K562 (cell line): ENCODE data around the gene DYNC1H1. TPM values are rescaled to one million over a fixed set of nuclear protein-coding genes. Genes with fewer than 3 reads are reported as not detected.

Experiments
- ARHGAP35 ChIP-seq: fragments of 450-650 bp; IDR thresholded peaks from 2 replicates; pipeline ENCODE4 v1.6.1; 2018; ENCODE audit not compliant: partially characterized antibody
- ESRRA ChIP-seq: fragments of 450-650 bp; IDR thresholded peaks from 2 replicates; pipeline ENCODE4 v1.6.1; 2014; ENCODE audit warnings: low read depth, mild to moderate bottlenecking, moderate library complexity, borderline replicate concordance
- GABPB2 ChIP-seq: fragments of 250-450 bp; sonication (Bioruptor Pico); conservative IDR thresholded peaks from 2 replicates; pipeline ENCODE4 v1.5.1; 2021; ENCODE audit warnings: mild to moderate bottlenecking
- HDAC3 ChIP-seq: fragments of 450-650 bp; IDR thresholded peaks from 2 replicates; pipeline ENCODE4 v1.6.1; 2018; ENCODE audit warnings: borderline replicate concordance, mild to moderate bottlenecking, moderate library complexity; ENCODE audit not compliant: partially characterized antibody
- MLLT1 ChIP-seq, 2 experiments: fragments of 450-650 bp; IDR thresholded peaks; 2 replicates each; pipeline ENCODE4 v1.6.1; 2016
- MTA1 ChIP-seq: fragments of 450-650 bp; IDR thresholded peaks from 2 replicates; pipeline ENCODE4 v1.6.1; 2017; ENCODE audit warnings: borderline replicate concordance
- NR2C1 ChIP-seq, 2 experiments: fragments of 450-650 bp; IDR thresholded peaks; 2 replicates each; pipeline ENCODE4 v1.6.1; 2017; ENCODE audit warnings: mild to moderate bottlenecking in 2 of 2, antibody characterized with exemption in 1 of 2, inconsistent platforms in 1 of 2, missing compliant biosample characterization in 1 of 2, missing genetic modification characterization in 1 of 2
- PHB ChIP-seq: fragments of 250-450 bp; sonication (Bioruptor Pico); IDR thresholded peaks from 2 replicates; pipeline ENCODE4 v1.5.0; 2021
- REST ChIP-seq, 2 experiments: fragments of 450-650 bp; formaldehyde crosslinking in 1 of 2; IDR thresholded peaks; 2 replicates each; pipeline versions ENCODE4 v1.4.0 to v1.6.1; 2014 to 2020; ENCODE audit warnings: mild to moderate bottlenecking in 2 of 2, borderline replicate concordance in 1 of 2, low read depth in 1 of 2
- SMARCA5 ChIP-seq: fragments of 450-650 bp; IDR thresholded peaks from 2 replicates; pipeline ENCODE4 v1.6.1; 2016
- SP1 ChIP-seq: sonication (generic); formaldehyde crosslinking; IDR thresholded peaks from 2 replicates; pipeline ENCODE4 v1.8.1; 2022; ENCODE audit warnings: mild to moderate bottlenecking, missing genetic modification reagents
- ZBTB5 ChIP-seq: fragments of 450-650 bp; IDR thresholded peaks from 2 replicates; pipeline ENCODE4 v1.6.1; 2017; ENCODE audit warnings: antibody characterized with exemption
- ZNF324 ChIP-seq: fragments of 250-450 bp; sonication (Bioruptor Pico); IDR thresholded peaks from 2 replicates; pipeline ENCODE4 v1.4.0; 2020; ENCODE audit warnings: mild to moderate bottlenecking
- ZNF384 ChIP-seq: IDR thresholded peaks from 2 replicates; pipeline ENCODE4 v1.6.1; 2012; ENCODE audit warnings: low read depth, low read length, improper control_type of control experiment
- ZNF551 ChIP-seq: fragments of 250-450 bp; sonication (Bioruptor Pico); IDR thresholded peaks from 2 replicates; pipeline ENCODE4 v1.5.0; 2021; ENCODE audit warnings: mild to moderate bottlenecking, moderate library complexity
- ZNF717 ChIP-seq: fragments of 250-450 bp; sonication (Bioruptor Pico); IDR thresholded peaks from 2 replicates; pipeline ENCODE4 v1.5.0; 2021
- ZNF780A ChIP-seq: fragments of 250-450 bp; sonication (Bioruptor Pico); IDR thresholded peaks from 2 replicates; pipeline ENCODE4 v1.5.0; 2021; ENCODE audit warnings: mild to moderate bottlenecking
- polyA plus RNA-seq, 8 experiments: library from polyadenylated mRNA; depleted of rRNA in 4 of 8; stranded (reverse) in 5 of 8; unstranded in 3 of 8; fragments of >200 nt; fragmentation: Nextera tagmentation in 2 of 8; fragmentation: Illumina TruSeq in 1 of 8; extraction: Ambion mirVana in 2 of 8; extraction: Trizol in 1 of 8; gene quantifications; 2 replicates each; pipeline versions ENCODE4 v1.2.1 to v1.2.3, GENCODE V29; 2011 to 2014; ENCODE audit warnings: inconsistent platforms in 1 of 8, missing spikeins in 1 of 8
- total RNA-seq, 7 experiments: library from RNA; depleted of rRNA in 6 of 7; stranded (reverse); fragments of >200 nt in 6 of 7; fragmentation: Illumina TruSeq in 2 of 7; extraction: Trizol in 2 of 7; gene quantifications; 2 replicates each; pipeline versions ENCODE4 v1.2.1 to v1.2.3, GENCODE V29; 2011 to 2021; ENCODE audit warnings: low replicate concordance in 1 of 7

Gene DYNC1H1
- total and polyA plus RNA-seq, 9 of the 15 experiments (the other 6 are each of a cell fraction or from before 2014, with no cell fraction given), result 31.9 to 335 (median 115) TPM

- TF ChIP-seq REST (IDR thresholded peaks at IDR 0.05; ENCODE audit: borderline replicate concordance), result peak; percentile 97
- TF ChIP-seq REST (CRISPR knock-in tag; IDR thresholded peaks at IDR 0.05; ENCODE audit: low read depth), result no peak
- TF ChIP-seq ESRRA, result peak; percentile 95
- TF ChIP-seq HDAC3, result peak; percentile 95
- peak; percentile 98 for TF ChIP-seq MTA1
- no peak for TF ChIP-seq ZNF551
- TF ChIP-seq ZNF780A (CRISPR knock-in tag), result no peak
- TF ChIP-seq MLLT1 (IDR thresholded peaks at IDR 0.05), result peak in 1 of 2 experiments; percentile 60; a peak in 1 of 4 replicates
- TF ChIP-seq PHB (CRISPR knock-in tag), result no peak
- peak; percentile 99 for TF ChIP-seq ARHGAP35
- TF ChIP-seq SMARCA5, result no peak
- TF ChIP-seq SP1 (CRISPR knock-in tag), result peak; percentile 97
- peak; percentile 21; the same call in 1 of the 2 replicates for TF ChIP-seq NR2C1 (IDR thresholded peaks at IDR 0.05)
- TF ChIP-seq NR2C1 (tag; IDR thresholded peaks at IDR 0.05), result no peak
- TF ChIP-seq GABPB2 (CRISPR knock-in tag), result no peak
- no peak for TF ChIP-seq ZNF717
- no peak for TF ChIP-seq ZBTB5
- TF ChIP-seq ZNF384, result no peak
- no peak for TF ChIP-seq ZNF324 (CRISPR knock-in tag)
These were observed 16.3 kb upstream of the DYNC1H1 start (continued) for GRCh38 chr14:101947904-101948665.
